NAMALWA (cell line): Measurements from ENCODE around the gene CDH4.

ENCODE experiments used
- DNase-seq: peaks from one replicate; pipeline ENCODE4 v3.0.0-alpha.2; 2015; ENCODE audit warnings: low spot score

Gene CDH4

GRCh38 chr20:61328911-61329558 is 77.0 kb downstream of the CDH4 start:
- no peak for DNase-seq

GRCh38 chr20:61330441-61330840 is 78.4 kb downstream of the CDH4 start:
- no peak for DNase-seq

- no peak for DNase-seq
Measured at GRCh38 chr20:61331543-61331942, 79.5 kb downstream of the CDH4 start.

- DNase-seq, result no peak
Measured at GRCh38 chr20:61332016-61332975, 80.2 kb downstream of the CDH4 start.

- no peak for DNase-seq
Measured at GRCh38 chr20:61333484-61334108, 81.5 kb downstream of the CDH4 start.

- no peak for DNase-seq
Measured at GRCh38 chr20:61340157-61340556, 88.1 kb downstream of the CDH4 start.

GRCh38 chr20:61341605-61342004 is 89.5 kb downstream of the CDH4 start:
- DNase-seq, result no peak

GRCh38 chr20:61343934-61344333 is 91.9 kb downstream of the CDH4 start:
- DNase-seq, result no peak

GRCh38 chr20:61345656-61346055 is 93.6 kb downstream of the CDH4 start:
- DNase-seq, result no peak

- no peak for DNase-seq
Measured at GRCh38 chr20:61346996-61347395, 94.9 kb downstream of the CDH4 start.

- no peak for DNase-seq
Measured at GRCh38 chr20:61347443-61347842, 95.4 kb downstream of the CDH4 start.

- no peak for DNase-seq
Measured at GRCh38 chr20:61349447-61350165, 97.5 kb downstream of the CDH4 start.

GRCh38 chr20:61350500-61351250 is 98.6 kb downstream of the CDH4 start:
- DNase-seq, result no peak

GRCh38 chr20:61352346-61353260 is 100.5 kb downstream of the CDH4 start:
- no peak for DNase-seq

- no peak for DNase-seq
Measured at GRCh38 chr20:61353261-61354000, 101.4 kb downstream of the CDH4 start.

GRCh38 chr20:61354001-61354390 is 101.9 kb downstream of the CDH4 start:
- DNase-seq, result no peak

GRCh38 chr20:61354501-61354900 is 102.4 kb downstream of the CDH4 start:
- no peak for DNase-seq

GRCh38 chr20:61354901-61355495 is 102.9 kb downstream of the CDH4 start:
- no peak for DNase-seq

- DNase-seq, result no peak
Measured at GRCh38 chr20:61355585-61355984, 103.5 kb downstream of the CDH4 start.
